HEK293 (cell line): Measurements from ENCODE around the gene BBC3.

Experiments used
- BCL11A ChIP-seq: fragments of 450-650 bp; formaldehyde crosslinking; IDR thresholded peaks from 2 replicates; pipeline ENCODE4 v1.5.1; 2016; ENCODE audit warnings: low read depth, missing biosample characterization, missing genetic modification characterization
- IKZF3 ChIP-seq: fragments of 450-650 bp; IDR thresholded peaks from 2 replicates; pipeline ENCODE4 v1.5.0; 2018; ENCODE audit warnings: missing biosample characterization, mild to moderate bottlenecking, missing genetic modification characterization, moderate library complexity
- KLF8 ChIP-seq: fragments of 450-650 bp; formaldehyde crosslinking; IDR thresholded peaks from 2 replicates; pipeline ENCODE4 v1.5.1; 2016; ENCODE audit warnings: missing biosample characterization, missing genetic modification characterization
- MYNN ChIP-seq: fragments of 450-650 bp; formaldehyde crosslinking; IDR thresholded peaks from 2 replicates; pipeline ENCODE4 v1.5.1; 2016; ENCODE audit warnings: missing biosample characterization, missing genetic modification characterization, borderline replicate concordance
- PRDM1 ChIP-seq: fragments of 450-650 bp; formaldehyde crosslinking; IDR thresholded peaks from 2 replicates; pipeline ENCODE4; 2016; ENCODE audit warnings: missing biosample characterization, missing genetic modification characterization
- RBAK ChIP-seq: fragments of 450-650 bp; formaldehyde crosslinking; IDR thresholded peaks from 2 replicates; pipeline ENCODE4 v1.5.1; 2016; ENCODE audit warnings: missing biosample characterization, missing genetic modification characterization
- REST ChIP-seq: fragments of 450-650 bp; formaldehyde crosslinking; IDR thresholded peaks from 2 replicates; pipeline ENCODE4 v1.5.1; 2016; ENCODE audit warnings: missing biosample characterization, missing genetic modification characterization
- SP7 ChIP-seq: fragments of 450-650 bp; formaldehyde crosslinking; IDR thresholded peaks from 2 replicates; pipeline ENCODE4 v1.5.1; 2016; ENCODE audit warnings: missing biosample characterization, missing genetic modification characterization
- ZBTB11 ChIP-seq: fragments of 450-650 bp; formaldehyde crosslinking; conservative IDR thresholded peaks from 2 replicates; pipeline ENCODE4 v1.5.1; 2016; ENCODE audit warnings: low read depth, missing biosample characterization, missing genetic modification characterization
- ZNF138 ChIP-seq: fragments of 450-650 bp; formaldehyde crosslinking; IDR thresholded peaks from 2 replicates; pipeline ENCODE4 v1.5.1; 2016; ENCODE audit warnings: missing biosample characterization, missing genetic modification characterization, borderline replicate concordance
- ZNF2 ChIP-seq: fragments of 450-650 bp; formaldehyde crosslinking; IDR thresholded peaks from 2 replicates; pipeline ENCODE4 v1.5.1; 2016; ENCODE audit warnings: missing biosample characterization, missing genetic modification characterization
- ZNF214 ChIP-seq: fragments of 450-650 bp; formaldehyde crosslinking; IDR thresholded peaks from 2 replicates; pipeline ENCODE4 v1.5.1; 2017; ENCODE audit warnings: missing biosample characterization, mild to moderate bottlenecking, missing genetic modification characterization, borderline replicate concordance
- ZNF280C ChIP-seq: fragments of 450-650 bp; formaldehyde crosslinking; IDR thresholded peaks from 2 replicates; pipeline ENCODE4 v1.5.1; 2016; ENCODE audit warnings: missing biosample characterization, missing genetic modification characterization
- ZNF292 ChIP-seq: fragments of 450-650 bp; formaldehyde crosslinking; IDR thresholded peaks from 2 replicates; pipeline ENCODE4 v1.5.1; 2016; ENCODE audit warnings: low read depth, missing biosample characterization, missing genetic modification characterization, borderline replicate concordance
- ZNF324 ChIP-seq: fragments of 450-650 bp; formaldehyde crosslinking; IDR thresholded peaks from 2 replicates; pipeline ENCODE4 v1.5.1; 2016; ENCODE audit warnings: missing biosample characterization, missing genetic modification characterization
- ZNF354C ChIP-seq: fragments of 450-650 bp; formaldehyde crosslinking; IDR thresholded peaks from 2 replicates; pipeline ENCODE4 v1.5.1; 2016; ENCODE audit warnings: missing biosample characterization, missing genetic modification characterization, low read depth, borderline replicate concordance
- ZNF473 ChIP-seq: fragments of 450-650 bp; formaldehyde crosslinking; IDR thresholded peaks from 2 replicates; pipeline ENCODE4 v1.5.1; 2017; ENCODE audit warnings: missing biosample characterization, missing genetic modification characterization
- ZNF513 ChIP-seq: fragments of 450-650 bp; IDR thresholded peaks from 2 replicates; pipeline ENCODE4 v1.5.1; 2018; ENCODE audit warnings: missing biosample characterization, missing genetic modification characterization
- ZNF518A ChIP-seq: fragments of 450-650 bp; formaldehyde crosslinking; conservative IDR thresholded peaks from 2 replicates; pipeline ENCODE4 v1.5.1; 2016; ENCODE audit warnings: low read depth, missing biosample characterization, missing genetic modification characterization
- ZNF621 ChIP-seq: fragments of 450-650 bp; formaldehyde crosslinking; IDR thresholded peaks from 2 replicates; pipeline ENCODE4 v1.5.1; 2017; ENCODE audit warnings: missing biosample characterization, missing genetic modification characterization
- ZNF660 ChIP-seq: fragments of 450-650 bp; IDR thresholded peaks from 2 replicates; pipeline ENCODE4 v1.5.1; 2018; ENCODE audit warnings: missing biosample characterization, mild to moderate bottlenecking, missing genetic modification characterization
- ZNF670 ChIP-seq: fragments of 450-650 bp; formaldehyde crosslinking; IDR thresholded peaks from 2 replicates; pipeline ENCODE4 v1.5.1; 2016; ENCODE audit warnings: missing biosample characterization, missing genetic modification characterization, low read depth
- ZNF677 ChIP-seq: fragments of 450-650 bp; IDR thresholded peaks from 2 replicates; pipeline ENCODE4 v1.5.0; 2018; ENCODE audit warnings: missing biosample characterization, mild to moderate bottlenecking, missing genetic modification characterization, moderate library complexity
- ZNF768 ChIP-seq: fragments of 450-650 bp; formaldehyde crosslinking; IDR thresholded peaks from 2 replicates; pipeline ENCODE4 v1.5.1; 2018; ENCODE audit warnings: missing biosample characterization, mild to moderate bottlenecking, missing genetic modification characterization
- ZNF792 ChIP-seq: fragments of 450-650 bp; formaldehyde crosslinking; IDR thresholded peaks from 2 replicates; pipeline ENCODE4 v1.5.1; 2016; ENCODE audit warnings: missing biosample characterization, missing genetic modification characterization

The BBC3 gene

GRCh38 chr19:47253467-47253881 lies 22.5 kb upstream of the BBC3 start (continued):
- TF ChIP-seq ZNF518A (tag by site-specific recombination) (peak; percentile 30; the same call in 1 of the 2 replicates), ZNF621 (tag by site-specific recombination) (no peak), ZNF324 (tag by site-specific recombination) (no peak), ZNF2 (no peak), ZBTB11 (tag by site-specific recombination) (no peak), REST (tag by site-specific recombination) (no peak), RBAK (no peak), ZNF280C (no peak), ZNF660 (tag by site-specific recombination) (peak; percentile 84; the same call in 1 of the 2 replicates), IKZF3 (tag by site-specific recombination) (peak; percentile 87), ZNF768 (no peak), ZNF473 (no peak), ZNF292 (tag by site-specific recombination) (no peak), ZNF354C (tag by site-specific recombination) (no peak), ZNF513 (no peak), ZNF792 (no peak), ZNF670 (tag by site-specific recombination) (no peak), PRDM1 (tag by site-specific recombination) (peak; percentile 96), ZNF677 (tag by site-specific recombination) (no peak), ZNF138 (tag by site-specific recombination) (no peak), MYNN (no peak), KLF8 (tag by site-specific recombination) (peak; percentile 85), SP7 (tag by site-specific recombination) (peak; percentile 98), BCL11A (peak; percentile 96), ZNF214 (tag by site-specific recombination) (no peak)
